Sigmoid colon (tissue), 4 donors: ENCODE data around the gene ATP2B2.

Source experiments
- CTCF ChIP-seq, 4 experiments: fragments of 450-650 bp in 3 of 4; fragments of 200-600 bp in 1 of 4; IDR thresholded peaks; one replicate each; pipeline ENCODE4 v1.5.1; 2016 to 2019; ENCODE audit warnings: antibody characterized with exemption in 4 of 4, mild to moderate bottlenecking in 3 of 4, moderate library complexity in 2 of 4
- POLR2A ChIP-seq, 2 donors: fragments of 450-650 bp; IDR thresholded peaks; one replicate each; pipeline ENCODE4 v1.6.1; 2016; ENCODE audit warnings: antibody characterized with exemption in 2 of 2, mild to moderate bottlenecking in 2 of 2, moderate library complexity in 2 of 2
- POLR2AphosphoS5 ChIP-seq, 4 donors: sonication (generic); formaldehyde crosslinking; IDR thresholded peaks; one replicate each; pipeline ENCODE4 v1.6.1; 2017; ENCODE audit warnings: antibody characterized with exemption in 4 of 4

GRCh38 chr3:10303785-10304184 lies 201.6 kb downstream of the ATP2B2 start:
- no peak for TF ChIP-seq CTCF (IDR thresholded peaks at IDR 0.05)
- no peak for TF ChIP-seq POLR2A (IDR thresholded peaks at IDR 0.05)
- no peak for TF ChIP-seq POLR2AphosphoS5 (IDR thresholded peaks at IDR 0.05)
